Body of pancreas (tissue), 4 donors: ENCODE data around the gene COL23A1. TPM values are rescaled to one million over a fixed set of nuclear protein-coding genes. Genes with fewer than 3 reads are reported as not detected.

Experiments
- ATAC-seq: fragments of 150-250 bp; one replicate; pipeline ENCODE4 v1.9.1; 2016
- DNase-seq, 4 donors: peaks; one replicate each; pipeline ENCODE4 v3.0.0-alpha.2; 2019
- H3K27ac ChIP-seq, 4 donors: fragments of 200-600 bp; sonication (generic); 1 replicate in 3 of 4; 2 replicates in 1 of 4; pipeline versions ENCODE4 v1.5.1 to v1.6.1; 2016 to 2019; ENCODE audit warnings: mild to moderate bottlenecking in 1 of 4, mixed read lengths in 1 of 4, moderate library complexity in 1 of 4
- H3K27me3 ChIP-seq, 2 donors: fragments of 200-600 bp; sonication (generic); one replicate each; pipeline ENCODE4 v1.6.0; 2016; ENCODE audit warnings: mild to moderate bottlenecking in 1 of 2
- H3K36me3 ChIP-seq, 2 donors: fragments of 200-600 bp; sonication (generic); replicated peaks in 1 of 2; 2 replicates each; pipeline ENCODE4 v1.5.1; 2016; ENCODE audit warnings: low read depth in 2 of 2; ENCODE audit not compliant: insufficient read depth in 1 of 2
- H3K4me1 ChIP-seq: fragments of 200-600 bp; sonication (generic); one replicate; pipeline ENCODE4 v1.6.0; 2016
- H3K4me3 ChIP-seq, 2 donors: fragments of 200-600 bp; sonication (generic); 1 replicate in 1 of 2; 2 replicates in 1 of 2; pipeline ENCODE4 v1.5.1; 2016 to 2019
- H3K9me3 ChIP-seq, 3 donors: fragments of 200-600 bp; sonication (generic); 1 replicate in 2 of 3; 2 replicates in 1 of 3; pipeline ENCODE4 v1.5.1; 2016
- CTCF ChIP-seq, 7 experiments: fragments of 450-650 bp in 4 of 7; fragments of 200-600 bp in 3 of 7; sonication (generic) in 3 of 7; IDR thresholded peaks; one replicate each; pipeline ENCODE4 v1.5.1; 2016 to 2019; ENCODE audit warnings: antibody characterized with exemption in 7 of 7
- POLR2A ChIP-seq, 3 donors: fragments of 450-650 bp; IDR thresholded peaks; one replicate each; pipeline ENCODE4 v1.6.1; 2016; ENCODE audit warnings: antibody characterized with exemption in 3 of 3, mild to moderate bottlenecking in 2 of 3
- WGBS, 2 donors: methylation state at CpG; one replicate each; pipeline ENCODE4 v1.1.5; 2017; 5-methylcytosine and 5-hydroxymethylcytosine counted together
- intact Hi-C: fragments of 100-400 bp; cut with DNase I; formaldehyde crosslinking; loops from one replicate; pipeline ENCODE4 v1.15.1; 2023
- total RNA-seq, 2 donors: library from RNA; depleted of rRNA; stranded (reverse); fragments of >200 nt; gene quantifications; one replicate each; pipeline ENCODE4 v1.1.0, GENCODE V29; 2016

COL23A1 gene
- total RNA-seq, 2 donors from 2014 or later: not detected

- no peak overlapping the region for H3K27ac ChIP-seq
- WGBS, 2 donors: 90 to 96% methylated on average over 3 to 6 of the region's 6 CpGs
- intact Hi-C loops: no loop called here
These were observed 123.9 kb downstream of the COL23A1 start for GRCh38 chr5:178466342-178466741.

GRCh38 chr5:178465861-178466288 lies 124.3 kb downstream of the COL23A1 start:
- WGBS, 2 donors: 79 to 96% methylated on average over 12 to 16 of the region's 16 CpGs

More at GRCh38 chr5:178466342-178466741, 123.9 kb downstream of the COL23A1 start:
- H3K36me3 ChIP-seq: no peaks in the 10 kb centered on the region
- no peak overlapping the region for H3K4me3 ChIP-seq
- DNase-seq (no peak), ATAC-seq (no peak)
- TF ChIP-seq CTCF (IDR thresholded peaks at IDR 0.05) (no peak), POLR2A (IDR thresholded peaks at IDR 0.05) (no peak)
- no peaks in the 10 kb centered on the region for H3K4me1 ChIP-seq
- H3K9me3 ChIP-seq: no peaks in the 10 kb centered on the region
- no peaks in the 10 kb centered on the region for H3K27me3 ChIP-seq

GRCh38 chr5:178465228-178465860 lies 124.8 kb downstream of the COL23A1 start:
- no peaks in the 10 kb centered on the region for H3K4me1 ChIP-seq
- no peaks in the 10 kb centered on the region for H3K36me3 ChIP-seq
- WGBS, 2 donors: 80 to 83% methylated on average over 10 to 19 of the region's 19 CpGs
- H3K27me3 ChIP-seq: no peaks in the 10 kb centered on the region
- ATAC-seq (no peak), DNase-seq (no peak)
- H3K27ac ChIP-seq: no peak overlapping the region
- H3K9me3 ChIP-seq: no peaks in the 10 kb centered on the region
- intact Hi-C loops: no loop called here
- no peak overlapping the region for H3K4me3 ChIP-seq
- TF ChIP-seq CTCF (IDR thresholded peaks at IDR 0.05) (no peak), POLR2A (IDR thresholded peaks at IDR 0.05) (no peak)

More at GRCh38 chr5:178465861-178466288, 124.3 kb downstream of the COL23A1 start:
- TF ChIP-seq CTCF (IDR thresholded peaks at IDR 0.05) (no peak), POLR2A (IDR thresholded peaks at IDR 0.05) (no peak)
- Histone ChIP-seq H3K4me1 (no peaks in the 10 kb centered on the region), H3K4me3 (no peak overlapping the region), H3K27me3 (no peaks in the 10 kb centered on the region), H3K36me3 (no peaks in the 10 kb centered on the region), H3K27ac (no peak overlapping the region), H3K9me3 (no peaks in the 10 kb centered on the region)
- ATAC-seq: no peak
- no peak for DNase-seq
- intact Hi-C loops: no loop called here

- no peaks in the 10 kb centered on the region for H3K4me1 ChIP-seq
These were observed 125.7 kb downstream of the COL23A1 start for GRCh38 chr5:178464431-178465048.

More at GRCh38 chr5:178464431-178465048, 125.7 kb downstream of the COL23A1 start:
- Histone ChIP-seq H3K4me3 (no peak overlapping the region), H3K27ac (no peak overlapping the region), H3K27me3 (no peaks in the 10 kb centered on the region), H3K9me3 (no peaks in the 10 kb centered on the region), H3K36me3 (no peaks in the 10 kb centered on the region)
- no peak for DNase-seq
- ATAC-seq: no peak
- intact Hi-C loops: no loop called here
- no peak for TF ChIP-seq POLR2A (IDR thresholded peaks at IDR 0.05)
- TF ChIP-seq CTCF (IDR thresholded peaks at IDR 0.05): no peak
- WGBS, 2 donors: 69 to 74% methylated on average over 14 of the region's 14 CpGs
